Kidney (tissue), 14 donors: ENCODE data around the gene PRKACA. TPM values are rescaled to one million over a fixed set of nuclear protein-coding genes. Genes with fewer than 3 reads are reported as not detected.
"Not testable (repeated sequence)": the region's sequence is repeated elsewhere in the genome, so short reads cannot be mapped to it uniquely, and the experiment has no call there.

Experiments used
- DNase-seq, 5 donors: peaks; one replicate each; pipeline ENCODE4 v3.0.0-alpha.2; 2013 to 2020
- FAIRE-seq: peaks from 2 replicates; lab custom pipeline; 2012; peaks lifted over from hg19 to GRCh38; lab: Jason Lieb, UNC
- H3K27ac ChIP-seq, 2 donors: one replicate each; pipeline ENCODE4 v1.7.0; 2013; ENCODE audit warnings: low read depth in 2 of 2, low read length in 2 of 2, inconsistent platforms in 1 of 2
- H3K27me3 ChIP-seq: one replicate; pipeline ENCODE4 v1.7.1; 2013; ENCODE audit warnings: low read length, inconsistent platforms; ENCODE audit not compliant: control insufficient read depth, insufficient read depth
- H3K36me3 ChIP-seq, 3 donors: one replicate each; pipeline versions ENCODE4 v1.7.0 to v1.7.1; 2013; ENCODE audit warnings: low read length in 3 of 3, control low read depth in 1 of 3, inconsistent platforms in 1 of 3; ENCODE audit not compliant: insufficient read depth in 3 of 3, control insufficient read depth in 2 of 3
- H3K4me1 ChIP-seq, 3 donors: one replicate each; pipeline versions ENCODE4 v1.7.0 to v1.7.1; 2013; ENCODE audit warnings: low read length in 3 of 3, inconsistent platforms in 1 of 3, low read depth in 1 of 3; ENCODE audit not compliant: control insufficient read depth in 2 of 3, insufficient read depth in 2 of 3
- H3K4me3 ChIP-seq, 3 donors: one replicate each; pipeline versions ENCODE4 v1.7.0 to v1.8.1; 2013; ENCODE audit warnings: low read length in 3 of 3, control low read depth in 1 of 3, inconsistent platforms in 1 of 3
- H3K9ac ChIP-seq, 3 donors: one replicate each; pipeline versions ENCODE4 v1.7.0 to v1.7.1; 2013; ENCODE audit warnings: low read length in 3 of 3, control low read depth in 1 of 3, inconsistent platforms in 1 of 3
- H3K9me3 ChIP-seq, 3 donors: one replicate each; pipeline versions ENCODE4 v1.7.0 to v1.7.1; 2013; ENCODE audit warnings: low read length in 3 of 3, control low read depth in 1 of 3, inconsistent platforms in 1 of 3; ENCODE audit not compliant: control insufficient read depth in 2 of 3, insufficient read depth in 1 of 3
- CTCF ChIP-seq: IDR thresholded peaks from 3 replicates; pipeline ENCODE4 v1.5.1; 2012; ENCODE audit warnings: mild to moderate bottlenecking, moderate library complexity, borderline replicate concordance; ENCODE audit not compliant: insufficient read depth; ENCODE audit errors: extremely low read depth
- intact Hi-C: fragments of 100-400 bp; cut with DNase I; formaldehyde crosslinking; loops from one replicate; pipeline ENCODE4 v1.11.1; 2022
- polyA plus RNA-seq: library from polyadenylated mRNA; stranded (reverse); fragments of 350-450 nt; fragmentation: Illumina TruSeq; extraction: RNeasy Lipid Tissue Mini Kit (QIAGEN cat#74804); gene quantifications from one replicate; pipeline ENCODE4 v1.2.3, GENCODE V29; 2014; ENCODE audit warnings: low read depth, low replicate concordance; ENCODE audit not compliant: insufficient read depth
- total RNA-seq: library from RNA; stranded (reverse); fragmentation: NEBNext Ultra II Directional; extraction: Animal tissue kit (Norgen Biotek cat#: 25700); gene quantifications from one replicate; pipeline ENCODE4 v1.2.1, GENCODE V29; 2021
- donor health status: control.
- donor health status: control.
- donor health status: control.
- donor health status: control.
- donor health status: control.
- donor health status: DM: yes; HTN: yes; CAD: no.
- donor health status: Normal renal cell carcinoma (clear cell type).

Gene PRKACA
- total and polyA plus RNA-seq, 2 donors from 2014 or later: 51.4 to 92.3 TPM

GRCh38 chr19:14042659-14043608 is 74.6 kb downstream of the PRKACA start:
- H3K9me3 ChIP-seq, FAIRE-seq, intact Hi-C loops, H3K4me1 ChIP-seq, H3K36me3 ChIP-seq, H3K27me3 ChIP-seq, H3K27ac ChIP-seq, H3K4me3 ChIP-seq: not testable (repeated sequence)
- H3K9ac ChIP-seq: peak overlapping the region in 1 of 3 donors; percentile 26
- DNase-seq: peak in 4 of 5 donors; percentile 74 to 93 (median 81)
- peak; percentile 58 for TF ChIP-seq CTCF

Other genes starting within 250 kb of the PRKACA start
- gene NANOS3, start 240.6 kb downstream of the PRKACA start, total RNA-seq: 0.35 TPM
- not detected for gene NANOS3, start 240.6 kb downstream of the PRKACA start, polyA plus RNA-seq
- 1.8 TPM for gene BRME1, start 211.6 kb downstream of the PRKACA start, total RNA-seq
- 1.5 TPM for gene BRME1, start 211.6 kb downstream of the PRKACA start, polyA plus RNA-seq
- 36.9 TPM for gene CC2D1A, start 211.6 kb downstream of the PRKACA start, total RNA-seq
- 28.8 TPM for gene CC2D1A, start 211.6 kb downstream of the PRKACA start, polyA plus RNA-seq
- gene PODNL1, start 179.3 kb downstream of the PRKACA start, total RNA-seq: 3.0 TPM
- gene PODNL1, start 179.3 kb downstream of the PRKACA start, polyA plus RNA-seq: not detected
- gene DCAF15, start 165.3 kb downstream of the PRKACA start, total RNA-seq: 35.5 TPM
- 21.9 TPM for gene DCAF15, start 165.3 kb downstream of the PRKACA start, polyA plus RNA-seq
- 17.9 TPM for gene RFX1, start 111.4 kb downstream of the PRKACA start, total RNA-seq
- gene RFX1, start 111.4 kb downstream of the PRKACA start, polyA plus RNA-seq: 5.2 TPM
- gene RLN3, start 89.6 kb downstream of the PRKACA start, total RNA-seq: not detected
- not detected for gene RLN3, start 89.6 kb downstream of the PRKACA start, polyA plus RNA-seq
- gene IL27RA, start 86.0 kb downstream of the PRKACA start, total RNA-seq: 14.1 TPM
- gene IL27RA, start 86.0 kb downstream of the PRKACA start, polyA plus RNA-seq: 3.1 TPM
- 19.4 TPM for gene PALM3, start 55.7 kb downstream of the PRKACA start, total RNA-seq
- 45.8 TPM for gene PALM3, start 55.7 kb downstream of the PRKACA start, polyA plus RNA-seq
- gene MISP3, start 45.0 kb downstream of the PRKACA start, total RNA-seq: 8.7 TPM
- 32.0 TPM for gene MISP3, start 45.0 kb downstream of the PRKACA start, polyA plus RNA-seq
- gene C19orf67, start 32.0 kb downstream of the PRKACA start, total RNA-seq: not detected
- not detected for gene C19orf67, start 32.0 kb downstream of the PRKACA start, polyA plus RNA-seq
- gene SAMD1, start 27.0 kb downstream of the PRKACA start, total RNA-seq: 28.3 TPM
- 23.3 TPM for gene SAMD1, start 27.0 kb downstream of the PRKACA start, polyA plus RNA-seq
- 1.8 TPM for gene ASF1B, start 18.8 kb upstream of the PRKACA start, total RNA-seq
- 0.49 TPM for gene ASF1B, start 18.8 kb upstream of the PRKACA start, polyA plus RNA-seq
- 30.2 TPM for gene ADGRL1, start 88.4 kb upstream of the PRKACA start, total RNA-seq
- gene ADGRL1, start 88.4 kb upstream of the PRKACA start, polyA plus RNA-seq: 6.3 TPM